Inflammatory macrophage (primary cell): Measurements from ENCODE around the gene TNKS1BP1.
"Not testable (repeated sequence)": the region's sequence is repeated elsewhere in the genome, so short reads cannot be mapped to it uniquely, and the experiment has no call there.

Experiments used
- DNase-seq, 2 donors: peaks; one replicate each; pipeline ENCODE4 v3.0.0-alpha.2; 2020 to 2022

Gene TNKS1BP1

GRCh38 chr11:57288771-57289579 is 35.8 kb downstream of the TNKS1BP1 start:
- peak in 1 of 2 donors; percentile 12 for DNase-seq

- no peak for DNase-seq
Measured at GRCh38 chr11:57287884-57288283, 36.9 kb downstream of the TNKS1BP1 start.

GRCh38 chr11:57283231-57283990 is 41.3 kb downstream of the TNKS1BP1 start:
- no peak for DNase-seq

- DNase-seq: not testable (repeated sequence)
Measured at GRCh38 chr11:57281546-57281945, 43.2 kb downstream of the TNKS1BP1 start.

- DNase-seq: no peak
Measured at GRCh38 chr11:57279116-57279515, 45.6 kb downstream of the TNKS1BP1 start.

GRCh38 chr11:57278721-57279095 is 46.0 kb downstream of the TNKS1BP1 start:
- no peak for DNase-seq

- DNase-seq: peak; percentile 78 to 81
Measured at GRCh38 chr11:57277845-57278720, 46.7 kb downstream of the TNKS1BP1 start.

- peak; percentile 4 to 33 for DNase-seq
Measured at GRCh38 chr11:57276971-57277675, 47.6 kb downstream of the TNKS1BP1 start.

GRCh38 chr11:57276169-57276970 is 48.4 kb downstream of the TNKS1BP1 start:
- no peak for DNase-seq

- no peak for DNase-seq
Measured at GRCh38 chr11:57275582-57275981, 49.2 kb downstream of the TNKS1BP1 start.

GRCh38 chr11:57274904-57275498 is 49.8 kb downstream of the TNKS1BP1 start:
- DNase-seq: no peak

- no peak for DNase-seq
Measured at GRCh38 chr11:57273448-57274058, 51.2 kb downstream of the TNKS1BP1 start.

GRCh38 chr11:57269571-57270021 is 55.2 kb downstream of the TNKS1BP1 start:
- no peak for DNase-seq

- DNase-seq: no peak
Measured at GRCh38 chr11:57266157-57266556, 58.6 kb downstream of the TNKS1BP1 start.

- no peak for DNase-seq
Measured at GRCh38 chr11:57263351-57263750, 61.4 kb downstream of the TNKS1BP1 start.

- DNase-seq: no peak
Measured at GRCh38 chr11:57262157-57262556, 62.6 kb downstream of the TNKS1BP1 start.

- DNase-seq: no peak
Measured at GRCh38 chr11:57260937-57261783, 63.6 kb downstream of the TNKS1BP1 start.

- no peak for DNase-seq
Measured at GRCh38 chr11:57256119-57256518, 68.6 kb downstream of the TNKS1BP1 start.

GRCh38 chr11:57255618-57256017 is 69.1 kb downstream of the TNKS1BP1 start:
- no peak for DNase-seq
